Stimulated activated CD4-positive, alpha-beta T cell treated with anti-CD3 and anti-CD28 coated beads, Interleukin-12 subunit alpha, Interleukin-12 subunit beta, amount 100 ng/mL, for 4 hours (primary cell): ENCODE measurements around the gene NCF4.

Experiments used
- DNase-seq: peaks from one replicate; pipeline ENCODE4 v3.0.0-alpha.2; 2020

NCF4 gene

GRCh38 chr22:36899498-36899897, 38.7 kb downstream of the NCF4 start:
- no peak for DNase-seq

- no peak for DNase-seq
Observed at GRCh38 chr22:36900225-36900624, 39.4 kb downstream of the NCF4 start.

- no peak for DNase-seq
Observed at GRCh38 chr22:36900880-36901279, 40.1 kb downstream of the NCF4 start.

GRCh38 chr22:36901411-36902142, 40.8 kb downstream of the NCF4 start:
- DNase-seq, result no peak

GRCh38 chr22:36902143-36902926, 41.5 kb downstream of the NCF4 start:
- no peak for DNase-seq

GRCh38 chr22:36904260-36904880, 43.6 kb downstream of the NCF4 start:
- DNase-seq, result no peak

GRCh38 chr22:36907253-36908195, 46.7 kb downstream of the NCF4 start:
- no peak for DNase-seq

GRCh38 chr22:36910461-36910860, 49.7 kb downstream of the NCF4 start:
- DNase-seq, result no peak

- no peak for DNase-seq
Observed at GRCh38 chr22:36911887-36912661, 51.3 kb downstream of the NCF4 start.

- DNase-seq, result no peak
Observed at GRCh38 chr22:36912694-36913426, 52.1 kb downstream of the NCF4 start.

GRCh38 chr22:36913427-36914389, 52.9 kb downstream of the NCF4 start, which contains the start of gene CSF2RB:
Gene CSF2RB, plus strand, starts transcription at chr22:36913628. Its CDS starts 8,580 bp downstream, at chr22:36922208.
- no peak for DNase-seq

GRCh38 chr22:36914390-36914752, 53.6 kb downstream of the NCF4 start:
- no peak for DNase-seq

GRCh38 chr22:36916034-36916433, 55.2 kb downstream of the NCF4 start:
- DNase-seq, result no peak

- DNase-seq, result no peak
Observed at GRCh38 chr22:36918586-36919284, 57.9 kb downstream of the NCF4 start.

GRCh38 chr22:36921309-36922104, 60.7 kb downstream of the NCF4 start:
- DNase-seq, result no peak

GRCh38 chr22:36922105-36922608, 61.4 kb downstream of the NCF4 start:
- DNase-seq, result no peak

GRCh38 chr22:36922711-36923110, 61.9 kb downstream of the NCF4 start:
- DNase-seq, result no peak

- DNase-seq, result no peak
Observed at GRCh38 chr22:36923131-36923788, 62.5 kb downstream of the NCF4 start.
